GM19035 (cell line): ENCODE data around the gene LAMA2.

ENCODE experiments used
- ATAC-seq: cut with Tn5 transposase; IDR thresholded peaks from one replicate; pipeline ENCODE4 v1.9.1; 2021; ENCODE audit not compliant: unreplicated experiment

Gene LAMA2

GRCh38 chr6:128882991-128883611 is at the start of gene LAMA2:
Gene LAMA2 (plus strand): TSS chr6:128883138. CDS start chr6:128883246, 108 bp downstream.
- ATAC-seq = no peak

GRCh38 chr6:128836761-128837160 is 46.2 kb upstream of the LAMA2 start:
- ATAC-seq = no peak

- no peak for ATAC-seq
Measured at GRCh38 chr6:128841518-128841917, 41.4 kb upstream of the LAMA2 start.

- ATAC-seq = no peak
Measured at GRCh38 chr6:128844598-128844997, 38.3 kb upstream of the LAMA2 start.

GRCh38 chr6:128847431-128848210 is 35.3 kb upstream of the LAMA2 start:
- ATAC-seq = no peak

GRCh38 chr6:128848212-128848935 is 34.6 kb upstream of the LAMA2 start:
- ATAC-seq = no peak

- no peak for ATAC-seq
Measured at GRCh38 chr6:128855581-128856085, 27.3 kb upstream of the LAMA2 start.

- ATAC-seq = no peak
Measured at GRCh38 chr6:128857806-128858205, 25.1 kb upstream of the LAMA2 start.

- no peak for ATAC-seq
Measured at GRCh38 chr6:128860782-128861181, 22.2 kb upstream of the LAMA2 start.

GRCh38 chr6:128863983-128864382 is 19.0 kb upstream of the LAMA2 start:
- no peak for ATAC-seq

GRCh38 chr6:128870746-128871145 is 12.2 kb upstream of the LAMA2 start:
- no peak for ATAC-seq

GRCh38 chr6:128874863-128875262 is 8.1 kb upstream of the LAMA2 start:
- ATAC-seq = no peak

- ATAC-seq = no peak
Measured at GRCh38 chr6:128882560-128882959, 378 bp upstream of the LAMA2 start.

- ATAC-seq = no peak
Measured at GRCh38 chr6:128883906-128884305, 968 bp downstream of the LAMA2 start.

- ATAC-seq = no peak
Measured at GRCh38 chr6:128885381-128885780, 2.4 kb downstream of the LAMA2 start.

- ATAC-seq = no peak
Measured at GRCh38 chr6:128886706-128887105, 3.8 kb downstream of the LAMA2 start.

- no peak for ATAC-seq
Measured at GRCh38 chr6:128888444-128889175, 5.7 kb downstream of the LAMA2 start.

- ATAC-seq = no peak
Measured at GRCh38 chr6:128889870-128890269, 6.9 kb downstream of the LAMA2 start.

- ATAC-seq = no peak
Measured at GRCh38 chr6:128892079-128892478, 9.1 kb downstream of the LAMA2 start.

- ATAC-seq = no peak
Measured at GRCh38 chr6:128899341-128900050, 16.6 kb downstream of the LAMA2 start.
